ENCODE measurements around the gene RARRES2.

RARRES2 gene

GRCh38 chr7:150365194-150365593 is 23.8 kb upstream of the RARRES2 start:
- Mint-ChIP-seq H3K9me3 (no peaks in the 10 kb centered on the region), H3K27me3 (no peaks in the 10 kb centered on the region), H3K4me1 (peaks cover 9% of the 10 kb centered on the region), H3K36me3 (ENCODE audit: insufficient read depth) (peaks cover 7% of the 10 kb centered on the region), H3K27ac (ENCODE audit: low read depth) (no peak overlapping the region), H3K4me3 (no peak overlapping the region)
- DNase-seq (ENCODE audit: low spot score in 2 of 2) (no peak), ATAC-seq (replicated peaks; ENCODE audit: extremely low read depth, poor library complexity, severe bottlenecking) (no peak)

- Mint-ChIP-seq H3K4me1 (peaks cover 15% of the 10 kb centered on the region), H3K9me3 (no peaks in the 10 kb centered on the region), H3K36me3 (ENCODE audit: insufficient read depth) (peaks cover 8% of the 10 kb centered on the region), H3K4me3 (no peak overlapping the region), H3K27me3 (no peaks in the 10 kb centered on the region), H3K27ac (ENCODE audit: low read depth) (no peak overlapping the region)
- DNase-seq (ENCODE audit: low spot score in 2 of 2) (no peak), ATAC-seq (replicated peaks; ENCODE audit: extremely low read depth, poor library complexity, severe bottlenecking) (no peak)
These were observed 22.4 kb upstream of the RARRES2 start for GRCh38 chr7:150363872-150364271.

- Mint-ChIP-seq H3K27me3 (no peaks in the 10 kb centered on the region), H3K9me3 (no peaks in the 10 kb centered on the region), H3K27ac (ENCODE audit: low read depth) (no peak overlapping the region), H3K36me3 (ENCODE audit: insufficient read depth) (peaks cover 8% of the 10 kb centered on the region), H3K4me3 (no peak overlapping the region), H3K4me1 (peaks cover 20% of the 10 kb centered on the region)
- no peak for DNase-seq (ENCODE audit: low spot score in 2 of 2)
- no peak for ATAC-seq (replicated peaks; ENCODE audit: extremely low read depth, poor library complexity, severe bottlenecking)
These were observed 21.9 kb upstream of the RARRES2 start for GRCh38 chr7:150363370-150363769.

- Mint-ChIP-seq H3K36me3 (ENCODE audit: insufficient read depth) (peaks cover 8% of the 10 kb centered on the region), H3K4me1 (peaks cover 33% of the 10 kb centered on the region), H3K27ac (ENCODE audit: low read depth) (no peak overlapping the region), H3K27me3 (no peaks in the 10 kb centered on the region), H3K4me3 (no peak overlapping the region), H3K9me3 (no peaks in the 10 kb centered on the region)
- no peak for DNase-seq (ENCODE audit: low spot score in 2 of 2)
- ATAC-seq (replicated peaks; ENCODE audit: extremely low read depth, poor library complexity, severe bottlenecking): no peak
These were observed 20.6 kb upstream of the RARRES2 start for GRCh38 chr7:150361807-150362621.

DNA sequence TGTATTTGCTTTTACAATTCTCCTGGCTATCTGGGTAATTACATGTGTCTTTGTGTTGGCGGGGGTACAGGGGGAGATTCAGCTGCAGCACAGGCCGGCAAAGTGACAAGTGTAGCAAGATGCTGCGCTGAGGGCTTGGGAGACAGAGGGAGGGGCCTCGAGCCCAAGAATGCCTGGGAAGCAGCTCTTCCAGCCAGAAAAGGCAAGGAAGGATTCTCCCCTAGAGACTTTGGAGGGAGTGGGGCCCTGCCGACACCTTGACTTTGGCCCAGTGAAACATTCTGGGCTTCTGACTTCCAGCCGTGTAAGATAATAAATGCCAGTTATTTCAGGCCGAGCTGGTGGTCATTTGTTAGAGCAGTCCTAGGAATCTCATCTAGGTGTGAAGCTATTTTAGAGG is 20.0 kb upstream of the RARRES2 start:
- DNase-seq (ENCODE audit: low spot score in 2 of 2) (no peak), ATAC-seq (replicated peaks; ENCODE audit: extremely low read depth, poor library complexity, severe bottlenecking) (no peak)
- no peaks in the 10 kb centered on the region for H3K9me3 Mint-ChIP-seq
- H3K36me3 Mint-ChIP-seq (ENCODE audit: insufficient read depth): peaks cover 8% of the 10 kb centered on the region
- no peaks in the 10 kb centered on the region for H3K27me3 Mint-ChIP-seq
- peaks cover 37% of the 10 kb centered on the region for H3K4me1 Mint-ChIP-seq
- H3K27ac Mint-ChIP-seq (ENCODE audit: low read depth): no peak overlapping the region
- H3K4me3 Mint-ChIP-seq: no peak overlapping the region

- no peak for ATAC-seq (replicated peaks; ENCODE audit: extremely low read depth, poor library complexity, severe bottlenecking)
- no peak for DNase-seq (ENCODE audit: low spot score in 2 of 2)
- Mint-ChIP-seq H3K9me3 (no peaks in the 10 kb centered on the region), H3K36me3 (ENCODE audit: insufficient read depth) (peaks cover 8% of the 10 kb centered on the region), H3K27ac (ENCODE audit: low read depth) (peak overlapping the region; percentile 39), H3K4me3 (no peak overlapping the region), H3K27me3 (no peaks in the 10 kb centered on the region), H3K4me1 (peaks cover 40% of the 10 kb centered on the region)
These were observed 19.1 kb upstream of the RARRES2 start for GRCh38 chr7:150360363-150361058.

- ATAC-seq (replicated peaks; ENCODE audit: extremely low read depth, poor library complexity, severe bottlenecking): no peak
- Mint-ChIP-seq H3K4me3 (no peak overlapping the region), H3K4me1 (peaks cover 40% of the 10 kb centered on the region), H3K27ac (ENCODE audit: low read depth) (peak overlapping the region; percentile 39), H3K36me3 (ENCODE audit: insufficient read depth) (peaks cover 8% of the 10 kb centered on the region), H3K27me3 (no peaks in the 10 kb centered on the region), H3K9me3 (no peaks in the 10 kb centered on the region)
- DNase-seq (ENCODE audit: low spot score in 2 of 2): no peak
These were observed 18.4 kb upstream of the RARRES2 start for GRCh38 chr7:150359622-150360362.

DNA sequence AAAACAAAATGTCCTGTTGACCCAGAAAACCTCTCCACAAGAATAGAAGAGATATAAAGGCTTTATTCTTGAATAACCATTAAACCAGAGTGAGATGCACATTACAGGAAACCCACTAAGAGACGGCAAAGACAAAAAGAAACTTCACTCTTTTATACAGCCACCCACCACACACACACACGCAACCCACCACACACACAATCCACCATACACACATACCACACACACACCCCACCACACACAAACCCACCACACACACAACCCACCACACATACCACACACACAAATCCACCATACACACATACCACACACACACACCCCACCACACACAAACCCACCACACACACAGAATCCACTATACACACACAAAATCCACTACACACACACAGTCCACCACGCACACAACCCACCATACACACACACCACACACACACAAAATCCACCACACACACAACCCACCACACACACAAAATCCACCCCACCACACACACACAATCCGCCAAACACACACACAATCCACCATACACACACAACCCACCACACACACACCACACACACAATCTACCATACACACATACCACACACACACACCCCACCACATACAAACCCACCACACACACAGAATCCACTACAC is 17.7 kb upstream of the RARRES2 start:
- no peak overlapping the region for H3K4me3 Mint-ChIP-seq
- ATAC-seq (replicated peaks; ENCODE audit: extremely low read depth, poor library complexity, severe bottlenecking) (no peak), DNase-seq (ENCODE audit: low spot score in 2 of 2) (no peak)
- peaks cover 40% of the 10 kb centered on the region for H3K4me1 Mint-ChIP-seq
- peak overlapping the region; percentile 0 for H3K27ac Mint-ChIP-seq (ENCODE audit: low read depth)
- peaks cover 8% of the 10 kb centered on the region for H3K36me3 Mint-ChIP-seq (ENCODE audit: insufficient read depth)
- H3K27me3 Mint-ChIP-seq: no peaks in the 10 kb centered on the region
- no peaks in the 10 kb centered on the region for H3K9me3 Mint-ChIP-seq

GRCh38 chr7:150358433-150358832 is 17.0 kb upstream of the RARRES2 start:
- peaks cover 8% of the 10 kb centered on the region for H3K36me3 Mint-ChIP-seq (ENCODE audit: insufficient read depth)
- H3K4me1 Mint-ChIP-seq: peaks cover 40% of the 10 kb centered on the region
- no peaks in the 10 kb centered on the region for H3K9me3 Mint-ChIP-seq
- no peak overlapping the region for H3K4me3 Mint-ChIP-seq
- DNase-seq (ENCODE audit: low spot score in 2 of 2) (no peak), ATAC-seq (replicated peaks; ENCODE audit: extremely low read depth, poor library complexity, severe bottlenecking) (no peak)
- no peaks in the 10 kb centered on the region for H3K27me3 Mint-ChIP-seq
- H3K27ac Mint-ChIP-seq (ENCODE audit: low read depth): peak overlapping the region; percentile 0

- Mint-ChIP-seq H3K9me3 (no peaks in the 10 kb centered on the region), H3K27ac (ENCODE audit: low read depth) (no peak overlapping the region), H3K27me3 (no peaks in the 10 kb centered on the region), H3K4me3 (peak overlapping the region; percentile 25), H3K4me1 (peaks cover 40% of the 10 kb centered on the region), H3K36me3 (ENCODE audit: insufficient read depth) (peaks cover 8% of the 10 kb centered on the region)
- DNase-seq (ENCODE audit: low spot score in 2 of 2) (no peak), ATAC-seq (replicated peaks; ENCODE audit: extremely low read depth, poor library complexity, severe bottlenecking) (peak; percentile 12)
These were observed 16.5 kb upstream of the RARRES2 start for GRCh38 chr7:150357771-150358427.

GRCh38 chr7:150357270-150357669 is 15.8 kb upstream of the RARRES2 start:
- H3K4me1 Mint-ChIP-seq: peaks cover 40% of the 10 kb centered on the region
- peak; percentile 94 for ATAC-seq (replicated peaks; ENCODE audit: extremely low read depth, poor library complexity, severe bottlenecking)
- no peak overlapping the region for H3K27ac Mint-ChIP-seq (ENCODE audit: low read depth)
- peaks cover 9% of the 10 kb centered on the region for H3K36me3 Mint-ChIP-seq (ENCODE audit: insufficient read depth)
- peak overlapping the region; percentile 25 for H3K4me3 Mint-ChIP-seq
- no peaks in the 10 kb centered on the region for H3K27me3 Mint-ChIP-seq
- no peaks in the 10 kb centered on the region for H3K9me3 Mint-ChIP-seq
- peak; percentile 41 to 64 for DNase-seq (ENCODE audit: low spot score in 2 of 2)

All from central memory CD8-positive, alpha-beta T cell (primary cell).